AML-193 (cell line): Measurements from ENCODE around the gene ADAMTSL3.

Experiments used
- DNase-seq, 2 experiments: peaks; one replicate each; lab custom pipeline; 2025; lab: John Stamatoyannopoulos, UW

ADAMTSL3 gene, protein sequence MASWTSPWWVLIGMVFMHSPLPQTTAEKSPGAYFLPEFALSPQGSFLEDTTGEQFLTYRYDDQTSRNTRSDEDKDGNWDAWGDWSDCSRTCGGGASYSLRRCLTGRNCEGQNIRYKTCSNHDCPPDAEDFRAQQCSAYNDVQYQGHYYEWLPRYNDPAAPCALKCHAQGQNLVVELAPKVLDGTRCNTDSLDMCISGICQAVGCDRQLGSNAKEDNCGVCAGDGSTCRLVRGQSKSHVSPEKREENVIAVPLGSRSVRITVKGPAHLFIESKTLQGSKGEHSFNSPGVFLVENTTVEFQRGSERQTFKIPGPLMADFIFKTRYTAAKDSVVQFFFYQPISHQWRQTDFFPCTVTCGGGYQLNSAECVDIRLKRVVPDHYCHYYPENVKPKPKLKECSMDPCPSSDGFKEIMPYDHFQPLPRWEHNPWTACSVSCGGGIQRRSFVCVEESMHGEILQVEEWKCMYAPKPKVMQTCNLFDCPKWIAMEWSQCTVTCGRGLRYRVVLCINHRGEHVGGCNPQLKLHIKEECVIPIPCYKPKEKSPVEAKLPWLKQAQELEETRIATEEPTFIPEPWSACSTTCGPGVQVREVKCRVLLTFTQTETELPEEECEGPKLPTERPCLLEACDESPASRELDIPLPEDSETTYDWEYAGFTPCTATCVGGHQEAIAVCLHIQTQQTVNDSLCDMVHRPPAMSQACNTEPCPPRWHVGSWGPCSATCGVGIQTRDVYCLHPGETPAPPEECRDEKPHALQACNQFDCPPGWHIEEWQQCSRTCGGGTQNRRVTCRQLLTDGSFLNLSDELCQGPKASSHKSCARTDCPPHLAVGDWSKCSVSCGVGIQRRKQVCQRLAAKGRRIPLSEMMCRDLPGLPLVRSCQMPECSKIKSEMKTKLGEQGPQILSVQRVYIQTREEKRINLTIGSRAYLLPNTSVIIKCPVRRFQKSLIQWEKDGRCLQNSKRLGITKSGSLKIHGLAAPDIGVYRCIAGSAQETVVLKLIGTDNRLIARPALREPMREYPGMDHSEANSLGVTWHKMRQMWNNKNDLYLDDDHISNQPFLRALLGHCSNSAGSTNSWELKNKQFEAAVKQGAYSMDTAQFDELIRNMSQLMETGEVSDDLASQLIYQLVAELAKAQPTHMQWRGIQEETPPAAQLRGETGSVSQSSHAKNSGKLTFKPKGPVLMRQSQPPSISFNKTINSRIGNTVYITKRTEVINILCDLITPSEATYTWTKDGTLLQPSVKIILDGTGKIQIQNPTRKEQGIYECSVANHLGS (N-terminal part only)

DNA sequence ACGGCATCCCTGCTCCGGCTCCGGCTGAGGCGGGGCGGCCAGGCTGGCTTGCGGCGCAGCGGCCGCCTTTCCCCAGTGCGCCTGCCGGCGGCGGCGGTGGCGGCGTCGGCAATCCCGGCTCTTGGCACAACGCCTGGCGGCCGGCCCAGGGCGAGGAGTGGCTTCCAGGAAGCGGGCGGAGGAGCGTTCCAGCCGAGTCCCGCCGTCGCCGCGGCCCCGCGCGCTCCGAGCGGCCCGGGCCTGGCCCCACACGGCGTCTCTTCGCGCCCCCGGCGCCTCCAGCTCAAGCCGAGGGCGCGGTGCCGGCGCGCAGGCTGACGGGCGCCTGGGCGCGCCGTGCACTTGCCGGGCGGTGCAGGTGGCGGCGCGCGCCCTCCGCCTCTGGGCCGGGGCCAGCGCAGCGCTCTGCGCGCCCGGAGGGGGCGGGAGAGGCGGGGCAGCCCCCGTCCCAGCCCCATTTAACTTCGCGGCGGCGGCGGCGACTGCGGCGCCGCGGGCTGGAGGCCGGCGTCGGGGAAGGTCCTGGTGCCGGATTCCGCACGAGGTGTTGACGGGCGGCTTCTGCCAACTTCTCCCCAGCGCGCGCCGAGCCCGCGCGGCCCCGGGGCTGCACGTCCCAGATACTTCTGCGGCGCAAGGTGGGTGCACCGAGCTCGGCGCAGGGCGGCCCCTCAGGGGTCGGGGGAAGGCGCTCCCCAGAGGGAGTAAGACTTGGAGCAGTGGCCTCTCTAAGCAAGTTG, at the start of gene ADAMTSL3:
ADAMTSL3 (plus strand) TSS at position 485 of the 740 bp plus-strand sequence. CDS start 1,639 bp downstream, outside the sequence.
- DNase-seq, result no peak

DNA sequence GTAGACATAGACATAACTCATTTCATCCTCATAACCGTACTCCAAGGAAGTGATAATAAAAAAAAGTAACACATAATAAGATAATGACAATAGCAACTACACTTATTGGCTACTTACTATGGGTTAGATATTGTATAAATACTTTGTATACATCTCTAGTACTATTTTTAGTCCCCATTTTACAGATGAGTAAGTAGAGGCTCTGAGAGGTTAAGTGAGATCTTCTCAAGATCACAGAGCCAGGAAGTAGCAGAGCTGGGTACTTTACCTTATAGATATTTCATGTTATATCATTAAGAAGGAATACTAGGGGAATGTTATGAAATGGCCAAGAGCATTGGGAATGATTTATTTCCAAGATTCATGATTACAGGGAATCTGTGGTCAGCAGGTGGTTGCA, 49.4 kb upstream of the ADAMTSL3 start:
- no peak for DNase-seq

DNA sequence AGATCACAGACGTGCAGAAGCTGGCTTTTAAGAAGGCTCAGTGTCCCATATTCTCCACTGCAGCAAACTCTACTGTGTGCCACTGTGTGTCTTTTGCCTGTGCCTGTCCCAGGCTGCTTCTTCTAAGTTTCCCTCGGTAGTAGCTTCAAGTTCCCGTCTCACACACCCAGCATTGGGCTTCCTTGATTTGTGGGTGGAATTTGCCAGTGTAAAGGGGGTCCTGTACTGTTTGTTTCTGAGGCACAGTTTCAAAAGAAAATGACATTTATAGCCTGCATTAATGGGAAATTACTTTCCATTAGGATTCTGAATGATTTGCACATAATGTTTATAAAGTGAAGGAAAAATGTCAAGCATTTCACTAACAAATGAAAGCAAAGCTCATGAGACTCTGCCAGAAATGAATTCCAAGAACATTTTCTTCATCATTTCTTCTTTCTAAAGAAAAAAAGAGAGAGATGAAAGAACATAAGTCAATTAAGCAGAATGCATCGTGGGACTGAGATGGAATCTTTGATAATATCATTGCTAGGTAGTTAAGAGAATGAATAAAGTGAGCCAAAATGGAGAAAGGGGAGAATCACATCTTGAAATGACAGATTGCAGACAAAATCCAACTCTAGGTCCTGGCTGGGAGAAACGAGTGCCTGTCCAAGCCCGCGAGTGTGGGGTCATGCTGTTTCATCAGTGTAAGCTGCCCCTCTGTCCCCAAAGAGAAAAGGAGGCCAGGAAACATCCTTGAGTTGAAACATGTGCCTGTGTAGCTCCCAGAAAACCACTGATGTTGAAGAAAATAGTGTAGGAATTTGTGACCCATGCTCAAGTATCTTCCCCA, 48.6 kb upstream of the ADAMTSL3 start:
- no peak for DNase-seq

DNA sequence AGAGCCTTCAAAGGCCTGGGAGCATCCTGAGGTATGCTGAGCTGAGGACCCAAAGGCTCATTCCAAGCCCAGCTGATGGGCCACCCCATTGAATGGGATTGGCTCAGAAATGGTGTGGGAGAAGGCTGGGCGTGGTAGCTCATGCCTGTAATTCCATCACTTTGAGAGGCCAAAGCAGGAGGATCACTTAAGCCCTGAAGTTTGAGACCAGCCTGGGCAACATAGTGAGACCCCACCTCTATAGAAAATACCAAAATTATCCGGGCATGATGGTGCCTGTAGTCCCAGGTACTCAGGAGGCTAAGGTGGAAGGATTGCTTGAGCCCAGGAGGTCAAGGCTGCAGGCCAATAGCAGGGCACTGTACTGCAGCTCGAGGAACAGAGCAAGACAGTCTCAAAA, 43.8 kb upstream of the ADAMTSL3 start:
- DNase-seq, result no peak

DNA sequence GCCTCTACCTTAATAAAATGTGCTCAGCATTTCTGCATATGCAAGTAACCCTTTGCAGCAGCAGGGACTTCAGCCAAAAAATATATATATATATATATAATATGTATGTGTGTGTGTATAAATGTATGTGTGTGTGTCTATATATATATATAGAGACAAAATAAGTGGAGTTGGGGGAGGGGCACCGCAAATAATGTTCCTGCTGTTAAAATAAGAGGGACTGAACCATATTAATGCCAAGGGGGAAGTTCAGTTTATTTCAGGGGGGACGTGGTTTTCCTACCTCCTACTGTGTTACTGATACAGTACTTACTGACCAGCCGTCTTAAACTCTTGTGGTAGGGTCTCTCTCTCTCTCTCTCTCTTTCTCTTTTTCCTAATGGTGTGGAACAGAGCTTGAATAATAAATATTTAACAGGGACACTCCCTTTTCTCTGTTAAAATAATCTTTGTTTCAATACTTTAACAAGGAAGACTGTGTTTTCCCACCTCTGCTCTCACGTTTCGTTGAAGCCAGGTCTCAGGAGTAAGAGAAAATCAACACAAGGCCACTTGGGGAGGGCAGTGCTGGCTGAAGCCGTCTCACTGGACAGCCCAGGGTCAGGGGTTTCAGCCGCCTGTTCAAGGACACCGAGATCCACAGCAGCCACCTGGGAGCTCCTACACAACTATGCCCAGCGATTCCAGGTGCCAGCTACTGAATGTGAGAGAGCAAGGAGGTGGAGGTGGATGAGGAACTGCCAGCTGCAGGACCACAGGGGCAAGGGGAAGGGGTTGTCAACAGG, 42.8 kb upstream of the ADAMTSL3 start:
- DNase-seq, result no peak

DNA sequence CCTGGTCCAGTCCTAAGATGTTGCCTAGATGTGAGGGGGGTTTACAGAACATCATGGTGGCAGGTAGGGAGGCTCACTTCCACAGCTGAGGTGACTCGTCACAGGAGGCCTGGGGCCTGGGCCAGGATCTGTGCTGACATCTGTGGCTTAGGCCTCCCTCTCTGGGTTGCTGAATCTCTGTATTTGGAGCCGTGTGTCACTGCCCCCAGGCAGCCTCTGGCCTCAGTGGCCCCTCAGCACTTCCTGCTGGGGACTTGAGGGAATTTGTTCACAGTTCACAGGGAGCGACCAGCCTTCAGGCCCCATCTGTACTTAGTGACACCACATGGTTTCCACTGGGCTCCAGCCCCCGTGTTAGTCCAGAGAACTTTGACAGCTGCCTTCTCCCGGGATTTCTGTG, 41.7 kb upstream of the ADAMTSL3 start:
- no peak for DNase-seq

DNA sequence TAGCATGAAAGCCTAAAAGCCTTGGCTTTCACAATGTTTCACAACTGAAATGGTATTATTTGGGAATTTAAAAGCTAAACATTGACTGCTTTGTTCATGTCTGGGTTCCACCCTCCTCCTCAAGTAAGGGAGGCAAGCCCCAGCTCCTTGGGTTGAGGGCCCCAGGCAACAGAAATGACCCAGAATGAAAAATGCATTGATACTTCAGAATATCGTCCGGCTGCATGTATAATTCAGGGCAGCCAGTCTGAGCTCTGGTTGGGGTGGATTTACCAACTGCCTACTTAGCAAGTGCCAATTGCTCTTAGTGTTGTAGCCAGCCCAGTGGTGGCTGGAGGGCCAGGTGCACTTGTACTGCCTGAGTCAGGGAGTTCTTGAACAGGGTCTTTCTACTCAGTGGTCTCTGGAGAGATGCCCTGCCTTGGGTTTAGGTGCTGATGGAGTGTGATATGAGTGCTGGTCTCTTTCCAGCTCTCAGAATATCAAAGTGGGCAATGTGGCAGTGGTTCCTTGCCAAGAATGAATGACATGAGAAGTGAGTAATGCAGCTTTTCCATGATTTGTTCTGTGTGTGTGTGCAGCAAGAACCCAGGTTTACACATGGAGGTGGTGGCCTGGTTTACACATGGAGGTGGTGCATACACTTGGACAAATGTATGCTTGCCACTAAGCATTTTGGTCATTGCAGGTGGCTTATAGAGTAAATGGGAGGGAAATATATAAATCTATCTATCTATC, 40.9 kb upstream of the ADAMTSL3 start:
- DNase-seq, result no peak

DNA sequence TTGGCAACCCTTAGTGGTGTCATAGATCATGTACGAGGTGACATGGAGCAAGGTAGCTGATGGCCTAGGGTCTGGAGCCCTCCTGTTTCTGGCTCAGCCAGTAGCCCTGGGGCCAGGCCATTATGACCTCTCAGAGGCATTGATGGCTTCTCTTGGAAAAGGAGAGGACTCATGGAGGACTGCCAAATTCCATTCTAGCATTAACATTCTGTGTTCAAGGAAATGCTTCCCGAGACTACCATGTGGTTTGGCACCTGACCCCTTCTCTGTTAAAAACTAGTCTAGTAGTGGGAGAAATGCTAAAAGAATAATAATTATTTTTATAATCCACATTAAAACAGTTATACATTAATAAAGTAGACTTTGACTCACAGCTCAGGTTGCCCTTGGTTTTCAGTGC, 40.2 kb upstream of the ADAMTSL3 start:
- no peak for DNase-seq

DNA sequence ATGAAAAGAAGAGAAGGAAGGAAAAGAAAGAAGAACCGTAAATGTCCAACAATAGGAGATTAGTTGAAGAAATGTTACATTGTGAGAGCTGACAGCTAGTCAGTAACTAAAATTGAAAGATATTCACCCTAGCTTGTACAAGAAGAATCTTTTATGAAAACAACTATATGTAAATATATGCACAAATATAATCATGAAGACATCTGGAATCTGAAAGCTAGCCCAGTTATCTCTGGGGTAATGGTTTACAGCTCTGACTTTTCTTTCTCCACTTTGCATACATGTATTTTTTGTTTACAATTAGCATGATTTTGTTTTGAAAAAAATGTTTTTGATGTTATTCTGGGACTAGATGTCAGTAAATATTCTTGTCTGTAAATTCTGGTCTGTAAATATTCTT, 37.1 kb upstream of the ADAMTSL3 start:
- DNase-seq, result no peak

DNA sequence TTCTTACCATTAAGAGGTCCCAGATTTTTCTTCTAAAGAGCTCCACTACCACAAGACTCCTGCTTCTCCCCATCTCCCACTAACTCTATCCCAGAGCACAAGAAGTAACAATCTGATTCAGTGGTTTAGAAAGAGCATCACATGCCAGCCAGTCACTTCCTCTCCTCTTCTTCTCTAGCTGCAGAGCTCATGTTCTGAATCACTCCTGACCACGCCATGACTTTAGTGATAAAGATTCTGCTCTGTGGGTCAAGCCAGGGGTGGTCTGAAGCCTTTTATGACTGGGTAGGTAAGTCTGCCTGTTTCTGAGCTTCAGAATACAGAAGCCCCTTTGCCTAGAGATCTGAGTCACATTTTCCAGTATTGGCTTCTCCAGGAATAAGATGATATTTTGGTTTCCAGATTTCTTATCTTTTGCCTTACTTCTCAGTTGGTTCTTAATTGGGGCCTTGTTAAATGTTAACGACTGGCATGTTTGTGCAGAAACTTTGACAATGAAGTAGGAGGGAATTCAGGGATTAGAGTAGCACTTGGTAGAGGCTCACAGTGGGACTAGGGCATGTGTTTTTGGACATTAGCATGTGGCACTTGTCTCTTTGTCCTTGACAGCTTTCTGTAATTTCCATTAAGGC, 27.6 kb upstream of the ADAMTSL3 start:
- no peak for DNase-seq

DNA sequence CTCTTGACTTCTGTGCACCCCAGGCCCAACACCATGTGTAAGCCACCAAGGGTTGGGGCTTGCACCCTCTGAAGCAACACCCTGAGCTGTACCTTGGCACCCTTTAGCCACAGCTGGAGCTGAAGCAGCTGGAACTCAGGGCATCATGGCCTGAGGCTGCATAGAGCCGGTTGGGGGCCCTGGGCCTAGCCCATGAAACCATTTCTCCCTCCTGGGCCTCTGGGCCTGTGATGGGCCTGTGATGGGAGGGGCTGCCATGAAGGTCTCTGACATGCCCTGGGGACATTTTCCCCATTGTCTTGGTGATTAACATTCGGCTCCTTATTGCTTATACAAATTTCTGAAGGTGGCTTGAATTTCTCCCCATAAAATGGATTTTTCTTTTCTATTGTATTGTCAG, 22.4 kb upstream of the ADAMTSL3 start:
- no peak for DNase-seq

DNA sequence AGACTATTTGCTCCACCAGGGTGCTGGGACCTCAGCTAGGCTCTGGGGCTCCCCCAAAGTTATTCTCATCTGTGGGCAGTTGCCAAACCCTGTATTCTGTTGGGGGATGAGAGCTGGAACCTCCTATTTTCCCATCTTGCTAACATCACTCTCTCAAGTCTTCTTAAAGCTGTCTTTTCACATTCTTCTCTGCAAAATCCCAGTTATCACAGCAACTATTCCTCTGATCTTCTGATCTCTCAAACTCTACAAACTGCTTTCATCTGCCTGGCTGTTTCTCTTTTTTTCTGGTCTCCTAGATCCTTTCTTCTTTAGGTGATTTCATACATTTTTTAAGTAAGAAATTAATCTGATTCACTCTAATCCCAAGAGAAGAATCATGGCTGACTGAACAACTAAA, 10.7 kb upstream of the ADAMTSL3 start:
- no peak for DNase-seq

DNA sequence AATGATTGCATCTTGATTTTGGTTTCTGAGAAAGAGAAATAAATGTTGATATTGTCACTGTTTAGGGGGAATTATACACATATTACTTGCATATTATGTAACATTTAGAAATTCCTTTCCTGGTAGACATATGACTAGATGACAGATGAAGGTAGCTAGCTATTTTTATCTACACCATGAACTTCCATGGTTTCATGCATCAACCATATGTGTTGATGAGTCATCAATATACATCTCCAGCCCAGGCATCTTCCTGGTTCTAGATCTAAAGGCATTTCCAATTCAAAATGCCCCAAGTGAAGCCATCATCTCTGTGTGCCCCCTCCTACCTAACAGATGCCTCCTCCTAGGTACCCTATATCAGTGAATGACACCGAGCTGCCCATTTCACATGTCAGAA, 9.5 kb upstream of the ADAMTSL3 start:
- DNase-seq, result no peak

DNA sequence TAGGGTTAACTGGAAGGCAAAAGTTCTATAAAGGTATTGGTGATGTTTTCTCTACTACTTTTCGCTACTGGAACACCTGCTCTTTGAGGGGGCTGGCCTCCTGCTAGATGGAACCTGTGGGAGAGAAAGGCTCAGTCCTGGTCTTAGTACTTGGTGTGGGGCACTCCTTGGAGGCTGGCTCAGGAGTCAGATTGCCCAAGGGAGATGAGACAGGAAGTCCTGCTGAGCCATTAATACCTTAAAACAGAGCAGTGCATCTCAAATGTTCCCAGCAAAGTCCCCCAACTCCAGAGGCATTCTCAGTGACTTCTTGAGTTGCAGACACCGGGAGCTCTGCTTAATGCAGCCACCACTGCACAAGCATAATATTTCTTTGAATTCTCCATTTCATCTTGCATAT, 3.1 kb upstream of the ADAMTSL3 start:
- no peak for DNase-seq

DNA sequence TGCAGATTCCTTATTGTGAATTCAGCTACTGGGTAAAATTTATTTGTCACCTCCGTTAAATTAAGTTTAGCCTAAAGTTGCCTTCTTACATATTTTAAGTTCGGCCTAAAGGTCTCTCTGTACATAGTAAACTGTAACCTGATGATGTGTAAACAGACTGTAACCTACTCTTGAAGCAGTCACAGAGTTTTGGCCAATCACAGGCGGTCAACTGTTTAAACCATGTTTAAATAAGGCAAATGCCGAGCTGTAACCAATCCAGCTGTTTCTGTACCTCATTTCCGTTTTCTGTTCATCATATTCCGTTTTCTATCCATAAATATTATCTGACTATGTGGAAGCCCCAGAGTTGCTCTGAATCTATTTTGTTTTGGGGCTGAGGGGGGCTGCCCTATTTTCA, 2.4 kb upstream of the ADAMTSL3 start:
- DNase-seq, result no peak

DNA sequence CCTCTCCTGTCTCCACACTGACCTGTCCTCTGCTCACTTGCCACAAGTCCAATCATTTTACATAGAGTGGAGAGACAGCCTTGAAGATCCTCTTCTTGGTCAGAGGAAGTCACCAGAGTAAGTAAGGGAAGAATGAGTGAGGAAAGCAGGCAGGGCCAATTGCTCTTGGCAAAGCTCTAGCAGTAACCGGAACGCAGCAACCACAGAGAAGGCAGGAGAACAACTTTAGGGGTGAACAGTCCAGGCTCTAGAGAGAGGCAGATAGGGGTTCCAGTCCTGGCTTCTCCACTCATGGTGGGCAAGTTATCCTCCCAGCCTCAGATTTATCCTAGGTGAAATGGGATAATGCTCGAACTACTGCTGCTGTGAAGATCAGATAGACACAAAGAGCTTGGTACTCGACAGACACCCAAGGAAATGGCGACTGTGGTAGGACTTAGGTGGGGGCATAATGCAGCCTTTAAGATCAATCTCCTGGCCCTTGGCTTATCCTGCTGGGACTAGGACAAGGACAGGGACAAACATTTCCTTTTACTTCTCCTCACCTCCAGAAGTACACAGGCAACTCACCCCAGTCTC, 1.2 kb upstream of the ADAMTSL3 start:
- DNase-seq, result no peak

DNA sequence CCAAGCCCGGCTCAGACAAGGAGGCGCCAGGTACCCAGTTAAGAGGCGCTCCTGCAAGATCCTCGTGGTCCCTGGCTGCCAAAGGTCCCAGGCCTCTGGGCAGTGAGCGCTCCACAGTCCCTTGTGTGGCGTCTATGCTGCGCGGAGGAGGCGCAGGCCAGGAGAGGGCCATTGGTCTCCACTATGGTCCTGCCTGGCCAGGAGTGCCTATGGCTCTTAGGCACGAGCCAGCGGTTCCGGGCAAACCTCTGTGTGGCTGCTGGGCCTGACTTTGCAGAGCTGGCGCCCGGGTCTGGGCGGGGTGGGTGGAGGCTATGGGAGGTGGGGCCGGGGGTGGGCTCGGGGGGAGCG, 660 bp upstream of the ADAMTSL3 start:
- no peak for DNase-seq
